HEK293T (cell line): ENCODE measurements around the gene BCL10.

Source experiments
- FOXA1 ChIP-seq: fragments of 450-650 bp; IDR thresholded peaks from 2 replicates; pipeline ENCODE4 v1.6.1; 2016; ENCODE audit warnings: mild to moderate bottlenecking
- FOXK2 ChIP-seq: fragments of 450-650 bp; IDR thresholded peaks from 2 replicates; pipeline ENCODE4 v1.6.1; 2016; ENCODE audit warnings: mild to moderate bottlenecking
- HDGF ChIP-seq: fragments of 450-650 bp; IDR thresholded peaks from 2 replicates; pipeline ENCODE4 v1.6.1; 2017; ENCODE audit warnings: antibody characterized with exemption, borderline replicate concordance
- L3MBTL2 ChIP-seq: fragments of 450-650 bp; conservative IDR thresholded peaks from 2 replicates; pipeline ENCODE4 v1.6.1; 2016; ENCODE audit warnings: mild to moderate bottlenecking
- TARDBP ChIP-seq: fragments of 450-650 bp; IDR thresholded peaks from 2 replicates; pipeline ENCODE4 v1.6.1; 2016
- ZNF384 ChIP-seq: fragments of 450-650 bp; IDR thresholded peaks from 2 replicates; pipeline ENCODE4 v1.6.1; 2016

DNA sequence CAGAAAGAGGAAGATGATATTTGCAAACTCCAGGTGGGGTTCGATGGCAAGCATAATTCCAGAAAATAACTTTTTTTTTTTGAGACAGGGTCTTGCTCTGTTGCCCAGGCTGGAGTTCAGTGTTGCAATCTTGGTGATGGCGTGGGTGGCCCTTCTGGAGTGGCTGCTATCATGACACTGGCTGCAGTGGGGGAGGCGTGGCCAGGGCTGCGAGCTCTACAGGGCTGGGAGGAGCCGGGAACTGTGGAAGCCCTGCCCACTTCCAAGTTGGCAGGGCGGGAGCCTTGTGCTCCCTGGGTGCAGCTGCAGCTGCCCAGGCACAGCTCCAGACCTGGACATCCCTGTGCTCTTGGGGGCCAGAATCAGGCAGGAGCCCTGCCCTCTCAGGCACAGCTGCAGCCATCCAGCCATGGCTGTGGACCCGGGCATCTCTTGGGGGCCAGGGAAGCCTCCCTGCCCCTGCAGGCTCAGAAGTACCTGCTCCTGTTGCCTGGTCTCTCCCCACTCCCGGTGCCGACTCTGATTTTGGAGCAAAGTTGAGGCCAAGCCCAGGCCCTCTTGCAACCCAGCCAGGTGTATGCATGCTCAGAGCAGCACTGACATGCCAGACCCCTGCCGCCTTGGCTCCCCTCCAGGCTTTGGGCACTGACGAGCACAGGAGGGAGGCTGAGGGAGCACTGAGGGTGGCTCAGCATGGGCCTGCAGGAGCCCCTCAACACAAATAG lies 7.2 kb upstream of the BCL10 start:
- TF ChIP-seq L3MBTL2 = no peak
- no peak for TF ChIP-seq ZNF384
- TF ChIP-seq FOXA1 = no peak
- TF ChIP-seq TARDBP = no peak
- TF ChIP-seq HDGF = no peak
- no peak for TF ChIP-seq FOXK2
